Epithelial cell of alveolus of lung (primary cell): ENCODE data around the gene ECM2. TPM values are rescaled to one million over a fixed set of nuclear protein-coding genes. Genes with fewer than 3 reads are reported as not detected.

ENCODE experiments used
- total RNA-seq: library from RNA; depleted of rRNA; stranded (reverse); fragments of >200 nt; gene quantifications from 2 replicates; pipeline ENCODE4 v1.2.1, GENCODE V29; 2015

The ECM2 gene
- 0.39 and 2.2 TPM in 2 replicates for total RNA-seq

DNA sequence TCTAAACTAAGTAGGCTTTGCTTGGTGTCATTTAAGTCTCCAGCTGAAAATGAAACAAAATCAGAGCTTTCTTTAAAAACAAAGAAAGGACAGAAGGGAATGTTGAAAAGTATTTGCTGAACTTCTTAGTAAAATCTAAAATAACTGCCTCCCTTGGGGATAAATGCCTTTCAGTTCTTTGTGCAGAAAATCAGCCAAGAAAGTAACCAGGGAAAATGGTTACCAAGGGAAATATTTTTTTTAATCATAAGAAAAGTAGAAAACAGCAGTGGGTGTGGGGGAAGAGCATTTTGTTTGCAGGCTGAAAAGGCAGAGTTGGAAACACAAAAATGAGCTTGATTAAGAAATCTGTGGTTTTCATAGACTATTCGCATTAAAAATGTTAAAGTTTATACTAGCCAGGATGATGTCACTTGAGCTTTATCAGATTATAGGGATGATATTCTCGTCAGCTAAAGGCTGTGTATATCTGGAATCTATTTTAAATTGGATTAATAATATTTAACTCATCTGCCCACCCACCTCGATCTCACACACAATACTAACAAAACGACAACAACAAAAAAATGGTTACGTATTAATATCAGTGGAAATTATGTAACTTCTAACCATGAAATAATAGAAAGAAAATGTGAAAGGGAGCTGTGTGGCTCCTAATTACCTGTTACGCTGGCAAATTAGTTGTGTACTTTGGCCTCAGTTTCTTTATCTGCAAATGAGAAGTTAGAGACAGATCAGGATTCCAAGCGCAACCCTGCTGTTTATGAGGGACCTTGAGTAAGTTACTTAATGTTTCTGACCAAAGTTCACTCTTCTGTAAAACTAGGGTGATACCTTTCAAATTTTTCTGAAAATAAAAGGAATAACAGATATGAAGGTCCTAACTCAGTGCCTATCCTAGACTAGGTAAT lies at the start of gene ECM2:
Gene ECM2, minus strand, starts transcription at position 51 of the 911 bp plus-strand sequence. CDS start 13,124 bp downstream, outside the sequence.

DNA sequence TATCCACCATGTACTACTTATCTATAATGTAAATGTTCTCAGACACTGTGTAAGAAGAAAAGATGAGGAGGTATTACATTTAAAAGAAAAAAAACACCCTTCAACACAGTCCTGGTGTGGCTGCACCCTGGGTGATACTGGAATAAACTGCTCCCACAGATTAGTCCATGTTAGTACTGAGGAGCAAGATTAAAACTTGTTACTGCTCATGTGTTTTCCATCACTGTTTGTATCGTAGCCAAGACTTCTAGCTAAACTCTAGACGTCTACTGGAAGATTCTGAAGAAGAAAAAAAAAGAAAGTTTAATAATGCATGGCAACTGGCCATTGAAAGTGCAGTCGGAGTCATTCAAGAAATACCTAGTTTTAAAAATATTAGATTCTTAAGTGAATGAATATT lies 53.5 kb downstream of the ECM2 start, which contains the start of gene ASPN:
Gene ASPN, minus strand, starts transcription at position 178 of the 400 bp plus-strand sequence.

Other genes with a start within 250 kb of the ECM2 start
- gene IARS1, start 242.3 kb downstream of the ECM2 start, total RNA-seq = 63.4 and 242 TPM in 2 replicates
- gene NOL8, start 210.6 kb downstream of the ECM2 start, total RNA-seq = 14.3 and 14.6 TPM in 2 replicates
- 0.72 and 3.2 TPM in 2 replicates for gene CENPP, start 210.0 kb downstream of the ECM2 start, total RNA-seq
- gene OGN, start 131.4 kb downstream of the ECM2 start, total RNA-seq = 0.08 TPM in 1 of 2 replicates, not detected in the other
- not detected in 2 replicates for gene OMD, start 111.5 kb downstream of the ECM2 start, total RNA-seq
- gene ASPN, start 53.5 kb downstream of the ECM2 start, total RNA-seq = not detected in 2 replicates
- gene IPPK, start 134.1 kb upstream of the ECM2 start, total RNA-seq = 7.8 and 9.2 TPM in 2 replicates
- gene BICD2, start 228.8 kb upstream of the ECM2 start, total RNA-seq = 28.8 and 36.9 TPM in 2 replicates